Measurements from ENCODE around the gene GRIN2C.

Gene GRIN2C

DNA sequence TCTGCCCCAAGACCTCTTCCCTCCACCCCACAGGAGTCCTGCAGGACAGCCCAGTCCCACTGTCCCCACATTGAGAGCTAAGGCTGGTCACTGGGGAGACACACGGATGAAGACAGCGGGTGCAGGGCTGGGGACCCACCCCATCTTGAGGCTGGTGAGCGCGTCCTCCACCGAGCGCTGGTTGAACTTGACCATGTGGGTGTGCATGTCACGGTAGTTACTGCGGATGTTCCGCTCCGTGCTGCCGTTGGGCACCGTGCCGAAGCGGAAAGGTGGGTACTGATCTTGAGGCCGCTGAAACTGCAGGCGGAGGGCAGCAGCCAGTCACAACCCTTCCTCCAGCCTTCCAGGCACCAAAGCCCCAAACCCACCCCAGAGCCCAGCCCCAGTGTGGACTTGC, 13.1 kb downstream of the GRIN2C start:
- no peak for DNase-seq (ENCODE audit: low read depth)

- DNase-seq (ENCODE audit: low read depth): no peak
These were observed 16.4 kb downstream of the GRIN2C start for GRCh38 chr17:74843352-74843627.

GRCh38 chr17:74842599-74843351, 16.9 kb downstream of the GRIN2C start:
- DNase-seq (ENCODE audit: low read depth): peak; percentile 55

- no peak for DNase-seq (ENCODE audit: low read depth)
These were observed 17.5 kb downstream of the GRIN2C start for GRCh38 chr17:74842146-74842598.

DNA sequence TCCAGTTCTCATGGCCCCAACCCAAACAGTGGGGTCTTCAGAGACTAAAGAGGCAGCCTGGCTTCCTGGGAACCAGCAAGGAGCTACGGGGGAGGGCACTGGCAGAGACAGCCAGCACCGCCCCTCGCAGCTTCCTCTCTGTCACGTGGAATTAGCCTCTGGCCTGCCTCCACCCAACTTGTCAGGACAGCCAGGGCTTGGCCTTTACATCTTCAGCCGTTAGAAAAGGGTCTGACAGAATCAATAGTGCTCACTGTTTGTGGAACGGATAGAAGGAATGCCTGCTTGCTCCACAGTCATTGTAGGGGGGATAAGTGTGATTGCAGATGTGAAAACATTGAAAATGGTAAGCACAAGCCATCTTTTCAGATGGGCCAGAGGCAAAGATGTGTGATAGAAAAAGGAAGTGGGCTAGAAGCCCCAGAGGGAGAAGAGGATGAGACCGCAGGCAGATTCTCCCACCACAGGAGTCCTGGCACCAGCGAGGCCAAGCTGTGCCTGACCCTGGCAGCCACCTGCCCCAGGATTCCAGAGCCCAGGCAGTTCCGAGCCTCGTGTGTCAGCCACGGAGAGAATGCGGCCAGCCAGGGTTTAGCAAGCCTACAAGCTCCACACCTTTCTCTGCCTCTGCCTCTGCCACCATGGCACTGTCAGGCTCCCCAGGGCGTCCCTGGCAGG, 18.6 kb downstream of the GRIN2C start:
- DNase-seq (ENCODE audit: low read depth): peak; percentile 34

GRCh38 chr17:74839990-74840852, 19.5 kb downstream of the GRIN2C start:
- no peak for DNase-seq (ENCODE audit: low read depth)

GRCh38 chr17:74838274-74838673, 21.4 kb downstream of the GRIN2C start:
- no peak for DNase-seq (ENCODE audit: low read depth)

- no peak for DNase-seq (ENCODE audit: low read depth)
These were observed 22.8 kb downstream of the GRIN2C start for GRCh38 chr17:74836691-74837467.

DNA sequence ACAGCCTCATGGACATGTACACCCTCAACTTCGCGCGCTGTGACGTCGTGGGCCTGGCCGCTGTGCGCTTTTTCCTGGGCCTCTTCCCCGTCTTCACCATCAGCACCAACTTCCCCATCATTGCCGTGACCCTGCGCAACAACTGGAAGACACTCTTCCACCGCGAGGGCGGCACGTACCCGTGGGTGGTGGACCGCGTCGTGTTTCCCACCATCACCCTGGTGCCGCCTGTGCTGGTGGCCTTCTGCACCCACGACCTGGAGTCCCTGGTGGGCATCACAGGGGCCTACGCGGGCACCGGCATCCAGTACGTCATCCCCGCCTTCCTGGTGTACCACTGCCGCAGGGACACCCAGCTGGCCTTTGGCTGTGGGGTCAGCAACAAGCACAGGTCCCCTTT, 23.5 kb downstream of the GRIN2C start:
- no peak for DNase-seq (ENCODE audit: low read depth)

- DNase-seq (ENCODE audit: low read depth): peak; percentile 49
These were observed 25.9 kb downstream of the GRIN2C start for GRCh38 chr17:74833501-74834377.

DNA sequence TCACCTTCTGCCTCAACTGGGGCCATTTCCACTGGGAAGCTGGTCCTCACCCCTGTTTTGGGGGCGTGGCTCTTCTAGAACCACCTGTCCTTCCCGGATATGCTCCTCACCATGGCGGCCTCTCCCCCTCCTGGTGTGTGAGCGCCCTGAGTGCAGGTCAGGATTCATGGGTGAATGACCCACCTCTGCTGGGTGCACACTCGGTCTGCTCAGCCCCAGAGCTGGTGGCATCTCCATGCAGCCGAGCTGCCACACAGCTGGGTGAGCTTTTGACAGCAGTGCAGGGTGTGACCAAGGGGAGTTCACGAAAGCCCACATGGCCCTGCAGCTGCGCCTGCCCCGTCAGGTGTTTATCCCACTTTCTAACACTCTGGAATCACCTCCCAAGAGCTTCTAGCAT, 27.3 kb downstream of the GRIN2C start:
- no peak for DNase-seq (ENCODE audit: low read depth)

DNA sequence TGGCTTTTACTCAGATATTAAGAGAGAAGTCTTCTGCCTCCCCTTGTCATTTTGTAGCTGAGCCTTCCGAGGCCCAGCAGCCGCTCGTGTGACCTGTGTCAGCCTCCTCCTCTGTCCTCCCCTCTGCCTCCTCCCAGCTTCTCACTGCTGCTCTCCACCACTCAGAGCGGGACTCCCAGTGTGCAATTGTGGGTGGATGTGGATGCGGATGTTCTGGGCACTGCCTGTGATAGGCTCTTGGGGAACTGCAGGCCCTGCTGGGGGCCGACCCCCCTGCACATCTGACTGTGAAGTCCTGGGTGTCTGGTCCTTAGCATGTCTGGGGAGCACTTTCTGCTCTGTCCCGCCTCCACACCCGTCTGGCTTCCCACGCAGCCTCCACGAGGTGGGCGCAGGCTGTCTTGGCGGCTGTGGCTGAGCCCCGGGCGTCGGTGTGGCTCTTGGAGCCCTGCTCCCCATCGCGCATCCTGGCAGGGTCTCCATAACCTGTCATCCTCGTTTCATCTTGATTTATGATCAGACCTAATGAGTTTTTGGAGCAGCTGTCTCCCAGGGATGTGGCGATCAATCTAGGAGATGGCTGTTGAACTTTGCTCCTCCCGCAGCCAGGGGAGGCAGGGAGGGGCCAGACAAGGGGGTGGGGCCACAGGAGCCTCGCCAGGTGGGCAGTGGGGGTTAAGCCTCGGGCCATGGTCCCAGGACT, 28.1 kb downstream of the GRIN2C start:
- DNase-seq (ENCODE audit: low read depth): no peak

- no peak for DNase-seq (ENCODE audit: low read depth)
These were observed 28.8 kb downstream of the GRIN2C start for GRCh38 chr17:74830861-74831260.

- no peak for DNase-seq (ENCODE audit: low read depth)
These were observed 31.9 kb downstream of the GRIN2C start for GRCh38 chr17:74827800-74828199.

DNA sequence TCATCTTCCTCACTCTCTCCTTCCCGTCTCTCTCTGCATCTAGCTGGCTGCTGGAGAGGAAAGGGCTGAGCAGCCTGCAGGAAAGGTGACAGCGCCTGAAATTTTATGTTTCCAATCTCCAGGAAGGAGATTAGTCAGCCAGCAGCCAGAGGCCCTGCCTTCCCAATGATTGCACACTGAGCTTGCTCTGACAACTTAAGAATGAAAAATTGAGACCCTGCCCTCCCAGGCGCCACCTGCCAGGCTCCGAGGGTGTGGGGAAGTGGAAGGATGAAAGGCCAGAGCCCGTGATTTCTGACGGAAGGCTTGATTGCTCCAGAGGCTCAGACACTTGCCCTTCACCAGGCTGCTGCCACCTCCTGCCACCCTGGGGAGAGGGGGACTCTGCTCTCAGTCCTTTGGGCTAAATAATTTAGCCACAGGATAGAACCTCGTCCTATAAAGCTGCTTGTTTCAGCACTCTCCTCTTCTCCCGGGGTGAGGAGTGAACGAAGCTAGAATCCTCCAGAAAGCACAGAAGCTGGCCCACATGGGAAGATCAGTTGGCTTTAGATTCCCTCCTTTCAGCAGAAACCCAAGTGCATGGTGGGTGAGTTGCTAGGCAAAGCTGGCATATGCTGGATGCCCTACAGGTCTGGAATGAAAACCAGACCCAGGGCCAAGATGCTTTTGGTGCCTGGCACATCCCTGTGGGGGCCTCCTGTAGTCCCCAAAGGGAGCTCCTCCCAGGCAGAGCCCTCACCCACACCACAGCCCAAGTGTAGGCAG, 33.5 kb downstream of the GRIN2C start:
- DNase-seq (ENCODE audit: low read depth): no peak

- DNase-seq (ENCODE audit: low read depth): no peak
These were observed 34.6 kb downstream of the GRIN2C start for GRCh38 chr17:74824961-74825627.

GRCh38 chr17:74822939-74823367, 36.7 kb downstream of the GRIN2C start:
- no peak for DNase-seq (ENCODE audit: low read depth)

- DNase-seq (ENCODE audit: low read depth): no peak
These were observed 37.2 kb downstream of the GRIN2C start for GRCh38 chr17:74822335-74822938.

Measured in iris pigment epithelial cell (primary cell).